Measurements from ENCODE around the gene POLQ.
"Not testable (repeated sequence)": the region's sequence is repeated elsewhere in the genome, so short reads cannot be mapped to it uniquely, and the experiment has no call there.

POLQ gene

DNA sequence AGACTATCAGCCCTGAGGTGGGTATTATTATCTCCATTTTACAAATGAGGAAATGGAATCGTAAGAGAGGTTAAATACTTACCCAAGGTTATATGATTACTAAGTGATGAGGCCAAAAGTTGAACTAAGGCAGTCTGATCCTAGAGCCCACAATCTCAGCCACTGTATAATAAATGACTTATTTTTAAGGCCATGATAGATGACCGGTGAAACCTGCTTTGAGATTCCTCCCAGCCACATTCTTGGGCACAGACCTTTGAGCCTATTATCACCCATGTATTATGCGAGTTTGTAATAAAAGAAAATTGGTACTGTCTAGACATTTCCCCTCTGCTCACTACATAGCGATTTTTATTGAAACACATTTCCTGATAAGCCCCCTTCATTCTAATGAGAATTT lies 37.4 kb downstream of the POLQ start:
- no peak for DNase-seq

DNA sequence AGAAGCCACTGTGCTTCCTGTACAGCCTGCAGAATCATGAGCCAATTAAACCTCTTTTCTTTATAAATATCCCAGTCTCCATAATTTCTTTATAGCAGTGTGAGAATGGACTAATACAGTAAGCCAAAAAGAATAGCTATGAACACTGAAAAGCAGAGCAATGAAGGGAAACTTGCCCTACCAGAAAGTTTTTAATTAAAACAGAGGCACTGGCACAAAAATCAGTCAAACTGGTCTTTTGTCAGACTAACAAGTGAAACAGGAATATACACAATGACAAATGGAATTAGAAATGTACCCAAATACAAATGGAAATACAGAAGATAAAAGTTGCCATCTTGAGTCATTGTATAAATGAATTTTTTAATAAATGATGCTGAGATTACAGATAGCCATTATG lies 40.5 kb downstream of the POLQ start:
- DNase-seq: no peak

GRCh38 chr3:121504618-121505017 lies 41.2 kb downstream of the POLQ start:
- no peak for DNase-seq

DNA sequence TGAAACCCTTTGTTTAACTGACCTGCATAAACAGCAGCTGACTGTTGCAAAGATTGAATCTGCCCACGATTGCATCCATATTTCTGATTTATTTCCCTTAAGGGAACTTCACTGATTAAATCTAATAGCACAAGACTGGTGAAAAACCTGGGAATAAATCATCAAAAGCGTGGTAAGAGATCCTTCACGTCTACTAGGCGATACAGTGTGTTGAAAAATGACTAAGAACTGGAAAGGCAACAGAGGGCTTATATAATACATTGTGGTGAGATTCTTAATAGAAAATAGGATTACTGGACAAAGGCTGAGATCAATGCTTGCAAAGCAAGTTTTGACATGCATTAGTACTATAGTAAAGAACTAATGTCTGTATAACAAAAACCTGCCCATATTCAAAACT lies 49.0 kb downstream of the POLQ start:
- no peak for DNase-seq

DNA sequence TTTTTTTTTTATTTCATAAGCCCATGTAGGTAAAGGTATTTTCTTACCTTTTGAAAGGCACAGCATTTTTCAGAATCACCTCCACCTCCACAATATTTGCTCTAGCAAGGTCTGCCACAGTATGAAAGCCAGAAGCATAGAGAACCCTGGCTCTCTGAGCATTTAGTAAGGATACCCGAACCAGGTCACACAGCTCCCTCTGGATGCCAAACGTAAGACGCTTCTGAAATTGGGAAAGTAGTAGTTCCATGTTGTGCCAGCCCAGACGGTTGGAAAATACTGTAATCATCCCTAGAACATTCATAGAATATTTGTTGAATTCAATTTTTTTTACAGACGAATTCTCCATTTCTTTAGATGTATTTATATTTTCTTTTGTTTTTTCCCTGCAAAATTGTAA lies 52.4 kb downstream of the POLQ start:
- DNase-seq: no peak

DNA sequence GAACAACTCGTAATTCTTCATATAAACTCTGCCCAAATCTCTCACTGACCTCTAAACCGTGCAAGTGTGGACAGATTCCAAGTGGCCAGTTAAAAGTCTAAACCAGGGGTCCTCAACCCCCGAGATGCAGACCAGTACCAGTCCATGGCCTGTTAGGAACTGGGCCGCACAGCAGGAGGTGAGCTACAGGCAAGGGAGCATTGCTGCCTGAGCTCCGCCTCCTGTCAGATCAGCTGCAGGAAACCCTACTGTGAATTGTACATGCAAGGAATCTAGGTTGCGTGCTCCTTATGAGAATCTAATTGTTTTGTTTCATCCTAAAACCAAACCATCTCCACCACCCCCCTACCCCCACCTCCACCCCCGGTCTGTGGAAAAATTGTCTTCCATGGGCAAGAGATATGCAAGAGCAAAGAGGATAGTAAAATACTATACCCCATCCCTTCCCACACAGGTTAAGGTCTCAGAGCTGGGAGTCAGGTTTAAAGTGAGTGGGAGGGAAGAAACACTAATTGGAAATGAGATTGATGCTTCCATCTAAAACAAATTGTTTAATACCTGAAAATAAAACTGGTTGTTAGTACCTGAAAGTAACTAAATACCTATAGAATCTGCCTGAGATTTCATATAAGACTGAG lies 54.0 kb downstream of the POLQ start:
- DNase-seq: no peak

- DNase-seq: no peak
Observed at GRCh38 chr3:121490161-121490560, 55.6 kb downstream of the POLQ start.

GRCh38 chr3:121488628-121489027 lies 57.2 kb downstream of the POLQ start:
- peak in 1 of 2 experiments; percentile 18 for DNase-seq

DNA sequence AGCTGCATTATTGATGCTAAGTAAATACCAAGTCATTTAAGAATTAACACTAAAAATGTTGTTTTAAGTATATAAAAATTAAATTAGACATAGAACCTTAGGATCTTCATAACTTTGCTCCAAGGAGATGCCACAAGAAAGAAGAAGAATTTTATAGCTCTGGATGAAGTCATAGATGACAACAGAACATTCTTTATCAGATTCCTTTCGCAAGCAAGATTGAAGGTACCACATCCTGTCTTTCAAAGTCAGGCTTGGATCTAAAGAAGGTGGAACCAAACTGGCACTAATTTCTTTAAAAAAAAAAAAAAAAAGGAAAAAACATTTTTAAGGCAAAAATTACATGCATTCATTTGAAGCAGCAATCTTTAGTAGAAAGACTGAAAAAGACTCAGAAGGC lies 62.5 kb downstream of the POLQ start:
- DNase-seq: peak in 1 of 2 experiments; percentile 42

GRCh38 chr3:121482660-121483059 lies 63.1 kb downstream of the POLQ start:
- DNase-seq: peak; percentile 8 to 78

- no peak for DNase-seq
Observed at GRCh38 chr3:121481106-121481880, 64.5 kb downstream of the POLQ start.

GRCh38 chr3:121477589-121477988 lies 68.2 kb downstream of the POLQ start:
- DNase-seq: peak in 1 of 2 experiments; percentile 58

- DNase-seq: no peak
Observed at GRCh38 chr3:121473001-121473400, 72.8 kb downstream of the POLQ start.

DNA sequence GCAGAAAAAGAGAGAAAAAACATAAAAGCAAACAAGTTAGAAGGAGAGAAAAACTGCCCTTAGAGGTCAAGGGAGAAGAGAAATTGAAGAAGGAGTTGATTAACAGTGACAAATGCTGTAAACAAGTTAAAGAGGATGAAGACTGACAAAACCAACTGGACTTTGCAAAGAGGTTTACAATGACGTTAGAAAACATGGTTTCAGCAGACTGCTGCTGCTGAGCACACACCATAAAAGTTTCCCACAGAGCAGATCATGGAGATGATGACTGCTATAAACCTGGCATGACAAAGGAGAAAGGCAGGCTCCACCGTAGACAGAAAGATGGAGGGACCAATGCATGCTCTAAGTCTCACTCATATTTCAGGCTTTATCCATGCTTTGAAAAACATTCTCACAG lies 78.7 kb downstream of the POLQ start:
- no peak for DNase-seq

DNA sequence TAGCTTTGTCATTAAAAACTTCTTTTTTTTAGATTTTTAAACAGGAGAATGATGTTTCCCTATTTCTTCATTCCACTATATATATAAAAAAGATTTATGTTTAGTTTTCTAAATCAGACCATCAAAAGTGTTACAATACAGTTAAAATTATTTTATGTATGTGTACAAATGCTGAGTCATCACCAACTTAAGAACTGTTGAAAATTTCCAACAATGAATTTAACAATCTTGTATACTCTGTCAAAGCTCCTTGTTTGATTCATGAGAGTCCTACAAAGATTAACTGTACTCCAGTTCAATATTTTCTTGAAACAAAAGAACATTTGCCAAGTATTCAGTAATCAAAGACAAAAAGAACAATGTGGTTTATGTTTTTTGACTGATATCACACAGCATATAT lies 82.0 kb downstream of the POLQ start:
- DNase-seq: no peak

DNA sequence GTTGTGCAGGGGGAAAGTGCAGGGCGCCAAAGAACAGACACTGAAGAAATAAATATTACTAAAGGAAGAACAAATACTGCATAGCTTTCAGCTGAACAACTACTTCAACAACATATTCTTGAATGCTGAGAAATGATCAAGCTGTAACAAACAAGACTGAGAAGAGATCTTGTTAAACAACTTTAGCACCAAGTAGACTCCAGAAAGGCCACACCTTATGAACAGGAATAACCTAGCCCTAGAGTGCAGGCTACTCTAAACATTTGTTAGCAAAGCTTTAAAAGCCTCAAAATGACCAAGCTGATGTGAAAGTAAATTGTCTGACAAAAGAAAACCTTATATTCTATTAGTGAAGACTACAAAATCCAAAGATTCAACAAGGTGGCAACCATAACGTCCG lies 83.2 kb downstream of the POLQ start:
- DNase-seq: no peak

DNA sequence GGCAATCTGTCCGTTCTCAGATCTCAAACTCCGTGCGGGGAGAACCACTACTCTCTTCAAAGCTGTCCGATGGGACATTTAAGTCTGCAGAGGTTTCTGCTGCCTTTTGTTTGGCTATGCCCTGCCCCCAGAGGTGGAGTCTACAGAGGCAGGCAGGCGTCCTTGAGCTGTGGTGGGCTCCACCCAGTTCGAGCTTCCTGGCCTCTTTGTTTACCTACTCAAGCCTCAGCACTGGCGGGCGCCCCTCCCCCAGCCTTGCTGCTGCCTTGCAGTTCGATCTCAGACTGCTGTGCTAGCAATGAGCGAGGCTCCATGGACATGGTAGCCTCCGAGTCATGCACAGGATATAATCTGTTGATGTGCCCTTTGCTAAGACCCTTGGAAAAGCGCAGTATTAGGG lies 94.0 kb downstream of the POLQ start:
- DNase-seq: not testable (repeated sequence)

GRCh38 chr3:121443456-121443855 lies 102.3 kb downstream of the POLQ start:
- no peak for DNase-seq

DNA sequence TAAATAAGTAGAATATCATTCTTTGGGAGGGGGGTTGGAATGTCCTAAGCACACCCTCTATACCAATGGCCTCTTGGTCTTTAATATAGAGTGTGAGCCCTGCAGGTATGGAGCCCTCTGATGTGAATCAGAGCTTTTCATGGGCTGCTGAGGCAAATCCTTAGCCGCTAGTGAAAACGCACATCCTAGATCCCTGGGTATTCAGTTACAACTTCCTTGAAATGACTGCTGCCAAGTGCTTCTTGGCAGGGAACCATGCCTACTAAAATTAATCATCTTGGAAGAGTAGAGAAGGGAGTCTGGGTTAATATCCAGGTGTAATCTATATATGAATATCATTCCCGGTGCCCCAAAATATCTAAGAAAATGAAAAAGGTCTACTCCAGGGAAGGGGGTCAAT lies 109.1 kb downstream of the POLQ start:
- no peak for DNase-seq

GRCh38 chr3:121436074-121436473 lies 109.7 kb downstream of the POLQ start:
- DNase-seq: no peak

DNA sequence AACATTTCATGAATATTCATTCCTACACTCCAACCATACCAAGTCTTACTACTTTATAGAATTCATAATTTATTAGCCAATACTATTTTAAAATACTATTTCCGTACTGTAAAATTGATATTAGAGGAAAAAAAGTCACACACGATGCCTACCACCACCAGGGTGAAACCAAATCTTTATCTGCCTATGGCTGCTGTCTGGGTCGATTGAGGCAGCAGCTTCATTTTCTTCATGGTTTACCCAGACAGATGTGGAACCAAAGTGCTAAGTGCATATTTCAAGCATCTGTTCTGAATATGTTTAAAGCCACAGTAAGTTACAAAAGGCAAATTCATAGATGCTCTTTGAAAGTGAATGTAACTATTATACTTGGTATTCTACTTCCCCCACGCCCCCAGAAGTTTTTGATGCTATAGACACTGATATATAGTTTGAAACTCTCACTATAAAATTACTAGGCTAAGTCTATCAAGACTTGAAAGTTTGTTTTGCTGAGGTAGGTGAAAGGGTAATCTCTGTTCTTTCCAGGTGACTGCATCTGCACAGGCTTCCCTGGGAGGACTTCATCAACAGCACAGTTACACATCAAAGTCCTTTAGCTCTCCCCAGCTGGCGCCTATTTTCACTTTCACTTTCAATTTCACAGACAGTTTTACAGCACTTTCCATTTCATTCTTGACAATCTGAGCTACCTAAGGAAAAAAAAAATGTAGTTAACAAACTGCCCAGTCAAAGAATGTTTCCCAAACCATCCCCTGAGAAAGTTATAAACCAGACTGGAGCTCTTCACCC lies 113.9 kb downstream of the POLQ start:
- DNase-seq: peak in 1 of 2 experiments; percentile 58

GRCh38 chr3:121430664-121431215 lies 115.0 kb downstream of the POLQ start:
- no peak for DNase-seq

DNA sequence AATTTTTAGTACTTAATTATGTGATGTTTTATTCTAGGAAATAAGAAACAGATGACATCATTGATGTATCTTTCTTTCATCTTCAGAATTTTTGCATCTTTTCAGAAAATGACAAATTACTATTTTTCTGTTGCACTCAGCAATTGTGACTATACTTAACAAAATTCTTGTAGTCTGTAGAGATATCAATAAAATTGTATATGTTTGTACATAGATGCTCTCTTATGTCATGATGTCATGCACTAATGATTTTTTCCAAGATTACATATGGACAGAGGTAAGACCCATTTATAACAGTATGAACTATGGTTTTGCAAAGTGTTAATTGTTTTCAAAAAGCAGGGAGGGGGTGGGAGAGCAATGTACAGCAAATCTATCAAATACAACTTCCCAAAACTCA lies 121.2 kb downstream of the POLQ start:
- DNase-seq: no peak

GRCh38 chr3:121418182-121418581 lies 127.6 kb downstream of the POLQ start:
- DNase-seq: no peak
